ENCODE measurements around the gene RNF186. TPM values are rescaled to one million over a fixed set of nuclear protein-coding genes. Genes with fewer than 3 reads are reported as not detected.
"Not testable (repeated sequence)": the region's sequence is repeated elsewhere in the genome, so short reads cannot be mapped to it uniquely, and the experiment has no call there.

RNF186 gene
- total and polyA plus RNA-seq, 2 experiments from 2014 or later = 0.93 to 1.4 TPM

- no peaks in the 10 kb centered on the region for H3K36me3 ChIP-seq (replicated peaks; ENCODE audit: insufficient read depth, low read depth)
- peaks cover 8% of the 10 kb centered on the region for H3K4me1 ChIP-seq (ENCODE audit: insufficient read depth)
- H3K4me3 ChIP-seq = no peak overlapping the region
- H3K9me2 ChIP-seq (replicated peaks; ENCODE audit: insufficient read depth) = no peaks in the 10 kb centered on the region
- no peak overlapping the region for H2AFZ ChIP-seq
- H3K27me3 ChIP-seq = no peaks in the 10 kb centered on the region
- peaks cover 7% of the 10 kb centered on the region for H3K9me3 ChIP-seq (ENCODE audit: low read depth)
- DNase-seq (ENCODE audit: low spot score) = no peak
- H3K27ac ChIP-seq = no peak overlapping the region
- H4K20me1 ChIP-seq (ENCODE audit: insufficient read depth, poor library complexity, severe bottlenecking) = no peaks in the 10 kb centered on the region
- H3K4me2 ChIP-seq = no peak overlapping the region
- TF ChIP-seq CTCF (IDR thresholded peaks at IDR 0.05; ENCODE audit: poor library complexity) = no peak
- TF ChIP-seq EZH2 (IDR thresholded peaks at IDR 0.05; ENCODE audit: borderline replicate concordance) = no peak
- TF ChIP-seq EZH2phosphoT487 (IDR thresholded peaks at IDR 0.05; ENCODE audit: low read depth, severe bottlenecking, unreplicated experiment) = no peak
- no peaks in the 10 kb centered on the region for H3K79me2 ChIP-seq
- WGBS (ENCODE audit: low lambda C conversion rate, missing lambda C conversion rate) = 25% methylated on average over 5 of the region's 5 CpGs
These were observed 43.8 kb upstream of the RNF186 start for GRCh38 chr1:19858893-19859292.

- Histone ChIP-seq H3K4me2 (no peak overlapping the region), H2AFZ (no peak overlapping the region), H3K27me3 (no peaks in the 10 kb centered on the region), H3K27ac (no peak overlapping the region), H3K79me2 (no peaks in the 10 kb centered on the region), H3K9me3 (ENCODE audit: low read depth) (no peaks in the 10 kb centered on the region), H3K9me2 (replicated peaks; ENCODE audit: insufficient read depth) (no peaks in the 10 kb centered on the region), H4K20me1 (ENCODE audit: insufficient read depth, poor library complexity, severe bottlenecking) (no peaks in the 10 kb centered on the region), H3K4me1 (ENCODE audit: insufficient read depth) (no peaks in the 10 kb centered on the region), H3K36me3 (replicated peaks; ENCODE audit: insufficient read depth, low read depth) (no peaks in the 10 kb centered on the region), H3K4me3 (no peak overlapping the region)
- DNase-seq (ENCODE audit: low spot score) = no peak
- TF ChIP-seq EZH2 (IDR thresholded peaks at IDR 0.05; ENCODE audit: borderline replicate concordance) (no peak), CTCF (IDR thresholded peaks at IDR 0.05; ENCODE audit: poor library complexity) (no peak), EZH2phosphoT487 (IDR thresholded peaks at IDR 0.05; ENCODE audit: low read depth, severe bottlenecking, unreplicated experiment) (no peak)
These were observed 39.8 kb upstream of the RNF186 start for GRCh38 chr1:19854866-19855265.

GRCh38 chr1:19852036-19852435 lies 37.0 kb upstream of the RNF186 start:
- H3K79me2 ChIP-seq = no peaks in the 10 kb centered on the region
- no peak overlapping the region for H3K4me3 ChIP-seq
- H3K27me3 ChIP-seq = no peaks in the 10 kb centered on the region
- H2AFZ ChIP-seq = no peak overlapping the region
- H3K4me1 ChIP-seq (ENCODE audit: insufficient read depth) = no peaks in the 10 kb centered on the region
- H4K20me1 ChIP-seq (ENCODE audit: insufficient read depth, poor library complexity, severe bottlenecking) = no peaks in the 10 kb centered on the region
- no peaks in the 10 kb centered on the region for H3K9me3 ChIP-seq (ENCODE audit: low read depth)
- TF ChIP-seq EZH2phosphoT487 (IDR thresholded peaks at IDR 0.05; ENCODE audit: low read depth, severe bottlenecking, unreplicated experiment) = no peak
- no peak for TF ChIP-seq CTCF (IDR thresholded peaks at IDR 0.05; ENCODE audit: poor library complexity)
- no peak for TF ChIP-seq EZH2 (IDR thresholded peaks at IDR 0.05; ENCODE audit: borderline replicate concordance)
- WGBS (ENCODE audit: low lambda C conversion rate, missing lambda C conversion rate) = 92% methylated on average over 1 of the region's 1 CpG
- DNase-seq (ENCODE audit: low spot score) = no peak
- H3K27ac ChIP-seq = no peak overlapping the region
- no peaks in the 10 kb centered on the region for H3K9me2 ChIP-seq (replicated peaks; ENCODE audit: insufficient read depth)
- H3K36me3 ChIP-seq (replicated peaks; ENCODE audit: insufficient read depth, low read depth) = no peaks in the 10 kb centered on the region
- no peak overlapping the region for H3K4me2 ChIP-seq

GRCh38 chr1:19850214-19850613 lies 35.1 kb upstream of the RNF186 start:
- H3K4me1 ChIP-seq (ENCODE audit: insufficient read depth) = no peaks in the 10 kb centered on the region
- no peak overlapping the region for H2AFZ ChIP-seq
- WGBS (ENCODE audit: low lambda C conversion rate, missing lambda C conversion rate) = 31% methylated on average over 7 of the region's 7 CpGs
- H3K79me2 ChIP-seq = no peaks in the 10 kb centered on the region
- no peaks in the 10 kb centered on the region for H4K20me1 ChIP-seq (ENCODE audit: insufficient read depth, poor library complexity, severe bottlenecking)
- DNase-seq (ENCODE audit: low spot score) = no peak
- no peak overlapping the region for H3K4me3 ChIP-seq
- no peak overlapping the region for H3K27ac ChIP-seq
- TF ChIP-seq EZH2 (IDR thresholded peaks at IDR 0.05; ENCODE audit: borderline replicate concordance) (no peak), CTCF (IDR thresholded peaks at IDR 0.05; ENCODE audit: poor library complexity) (no peak), EZH2phosphoT487 (IDR thresholded peaks at IDR 0.05; ENCODE audit: low read depth, severe bottlenecking, unreplicated experiment) (no peak)
- H3K4me2 ChIP-seq = no peak overlapping the region
- H3K9me3 ChIP-seq (ENCODE audit: low read depth) = no peaks in the 10 kb centered on the region
- H3K9me2 ChIP-seq (replicated peaks; ENCODE audit: insufficient read depth) = no peaks in the 10 kb centered on the region
- H3K27me3 ChIP-seq = no peaks in the 10 kb centered on the region
- H3K36me3 ChIP-seq (replicated peaks; ENCODE audit: insufficient read depth, low read depth) = no peaks in the 10 kb centered on the region

GRCh38 chr1:19849307-19849706 lies 34.2 kb upstream of the RNF186 start:
- not testable (repeated sequence) for H3K4me1 ChIP-seq (ENCODE audit: insufficient read depth); H3K9me2 ChIP-seq (replicated peaks; ENCODE audit: insufficient read depth); H4K20me1 ChIP-seq (ENCODE audit: insufficient read depth, poor library complexity, severe bottlenecking); H3K4me3 ChIP-seq; H3K27ac ChIP-seq; H3K79me2 ChIP-seq; H3K27me3 ChIP-seq; H3K36me3 ChIP-seq (replicated peaks; ENCODE audit: insufficient read depth, low read depth); DNase-seq (ENCODE audit: low spot score); H2AFZ ChIP-seq; H3K4me2 ChIP-seq; H3K9me3 ChIP-seq (ENCODE audit: low read depth)
- 85% methylated on average over 3 of the region's 3 CpGs for WGBS (ENCODE audit: low lambda C conversion rate, missing lambda C conversion rate)
